ENCODE measurements around the gene CPPED1. TPM values are rescaled to one million over a fixed set of nuclear protein-coding genes. Genes with fewer than 3 reads are reported as not detected.
"Not testable (repeated sequence)": the region's sequence is repeated elsewhere in the genome, so short reads cannot be mapped to it uniquely, and the experiment has no call there.

The CPPED1 gene
- total RNA-seq, 1 donor from 2014 or later: 4.0 TPM

- no peak for DNase-seq (ENCODE audit: low read depth in 2 of 2)
Measured at GRCh38 chr16:12802048-12802447, 1.6 kb downstream of the CPPED1 start.

- DNase-seq (ENCODE audit: low read depth in 2 of 2): peak; percentile 63 to 93
Measured at GRCh38 chr16:12801511-12802042, 2.1 kb downstream of the CPPED1 start.

GRCh38 chr16:12800817-12801216, 2.9 kb downstream of the CPPED1 start:
- DNase-seq (ENCODE audit: low read depth in 2 of 2): peak in 1 of 2 donors; percentile 64

GRCh38 chr16:12799996-12800395, 3.7 kb downstream of the CPPED1 start:
- DNase-seq (ENCODE audit: low read depth in 2 of 2): not testable (repeated sequence)

GRCh38 chr16:12798846-12799245, 4.8 kb downstream of the CPPED1 start:
- peak in 1 of 2 donors; percentile 28 for DNase-seq (ENCODE audit: low read depth in 2 of 2)

- DNase-seq (ENCODE audit: low read depth in 2 of 2): no peak
Measured at GRCh38 chr16:12798171-12798570, 5.5 kb downstream of the CPPED1 start.

GRCh38 chr16:12796498-12796897, 7.2 kb downstream of the CPPED1 start:
- no peak for DNase-seq (ENCODE audit: low read depth in 2 of 2)

- DNase-seq (ENCODE audit: low read depth in 2 of 2): no peak
Measured at GRCh38 chr16:12794486-12795387, 8.9 kb downstream of the CPPED1 start.

GRCh38 chr16:12793865-12794240, 9.8 kb downstream of the CPPED1 start:
- DNase-seq (ENCODE audit: low read depth in 2 of 2): no peak

GRCh38 chr16:12793120-12793864, 10.4 kb downstream of the CPPED1 start:
- no peak for DNase-seq (ENCODE audit: low read depth in 2 of 2)

- DNase-seq (ENCODE audit: low read depth in 2 of 2): not testable (repeated sequence)
Measured at GRCh38 chr16:12792528-12792927, 11.2 kb downstream of the CPPED1 start.

GRCh38 chr16:12791340-12791739, 12.3 kb downstream of the CPPED1 start:
- DNase-seq (ENCODE audit: low read depth in 2 of 2): no peak

- DNase-seq (ENCODE audit: low read depth in 2 of 2): no peak
Measured at GRCh38 chr16:12788758-12789157, 14.9 kb downstream of the CPPED1 start.

GRCh38 chr16:12786081-12786480, 17.6 kb downstream of the CPPED1 start:
- DNase-seq (ENCODE audit: low read depth in 2 of 2): no peak

- no peak for DNase-seq (ENCODE audit: low read depth in 2 of 2)
Measured at GRCh38 chr16:12784076-12784475, 19.6 kb downstream of the CPPED1 start.

- no peak for DNase-seq (ENCODE audit: low read depth in 2 of 2)
Measured at GRCh38 chr16:12781777-12782176, 21.9 kb downstream of the CPPED1 start.

- DNase-seq (ENCODE audit: low read depth in 2 of 2): no peak
Measured at GRCh38 chr16:12780467-12780866, 23.2 kb downstream of the CPPED1 start.

GRCh38 chr16:12778726-12779125, 25.0 kb downstream of the CPPED1 start:
- DNase-seq (ENCODE audit: low read depth in 2 of 2): no peak

- DNase-seq (ENCODE audit: low read depth in 2 of 2): no peak
Measured at GRCh38 chr16:12775656-12776236, 27.9 kb downstream of the CPPED1 start.

GRCh38 chr16:12773221-12773620, 30.5 kb downstream of the CPPED1 start:
- no peak for DNase-seq (ENCODE audit: low read depth in 2 of 2)

GRCh38 chr16:12771341-12771798, 32.3 kb downstream of the CPPED1 start:
- no peak for DNase-seq (ENCODE audit: low read depth in 2 of 2)

GRCh38 chr16:12769525-12769924, 34.2 kb downstream of the CPPED1 start:
- no peak for DNase-seq (ENCODE audit: low read depth in 2 of 2)

All from lung microvascular endothelial cell (primary cell).